SK-N-MC (cell line): ENCODE results near the gene CDK5RAP1.

Experiments
- EZH2 ChIP-seq: fragments of 200-600 bp; sonication (generic); IDR thresholded peaks from one replicate; pipeline ENCODE4 v1.6.1; 2017; ENCODE audit warnings: antibody characterized with exemption
- FOXP2 ChIP-seq: optimal IDR thresholded peaks from 2 replicates; pipeline ENCODE3; 2011; ENCODE audit warnings: mild to moderate bottlenecking, moderate library complexity; ENCODE audit not compliant: insufficient read depth; ENCODE audit errors: extremely low read length, control extremely low read depth
- POLR2AphosphoS5 ChIP-seq: IDR thresholded peaks from 2 replicates; pipeline ENCODE4 v1.6.1; 2012; ENCODE audit warnings: mild to moderate bottlenecking, low read depth, low read length, borderline replicate concordance

- TF ChIP-seq EZH2 (no peak), POLR2AphosphoS5 (no peak), FOXP2 (no peak)
Measured at GRCh38 chr20:33373735-33374605, 27.3 kb downstream of the CDK5RAP1 start.
